KMS-11 (cell line): Measurements from ENCODE around the gene E2F4.

Experiments
- H2AFZ ChIP-seq: fragments of 200-600 bp; sonication (generic); 2 replicates; pipeline ENCODE4 v1.6.1; 2016; ENCODE audit warnings: antibody characterized with exemption, mixed run types, low read depth
- H3K27ac ChIP-seq: fragments of 200-600 bp; sonication (generic); 2 replicates; pipeline ENCODE4 v1.6.1; 2016; ENCODE audit warnings: mild to moderate bottlenecking, mixed run types
- H3K27me3 ChIP-seq: fragments of 200-600 bp; sonication (generic); 2 replicates; pipeline ENCODE4 v1.6.1; 2017; ENCODE audit warnings: mild to moderate bottlenecking, low read depth, mixed run types, moderate library complexity; ENCODE audit not compliant: insufficient read depth
- H3K36me3 ChIP-seq: fragments of 200-600 bp; sonication (generic); 2 replicates; pipeline ENCODE4 v1.6.1; 2017; ENCODE audit warnings: mild to moderate bottlenecking, mixed run types; ENCODE audit not compliant: insufficient read depth
- H3K4me1 ChIP-seq: fragments of 200-600 bp; sonication (generic); 2 replicates; pipeline ENCODE4 v1.6.1; 2016; ENCODE audit warnings: mild to moderate bottlenecking, low read depth, mixed run types; ENCODE audit not compliant: poor library complexity, severe bottlenecking
- H3K4me2 ChIP-seq: fragments of 200-600 bp; sonication (generic); 2 replicates; pipeline ENCODE4 v1.7.0; 2016; ENCODE audit warnings: mild to moderate bottlenecking, mixed run types
- H3K4me3 ChIP-seq: fragments of 200-600 bp; sonication (generic); IDR thresholded peaks from 2 replicates; pipeline ENCODE4 v1.6.1; 2017; ENCODE audit warnings: low read depth, low read length, mixed read lengths; ENCODE audit not compliant: insufficient read depth
- H3K79me2 ChIP-seq: fragments of 200-600 bp; sonication (generic); 2 replicates; pipeline ENCODE4 v1.6.1; 2016; ENCODE audit warnings: low read depth, mixed run types; ENCODE audit not compliant: insufficient read depth
- H3K9ac ChIP-seq: fragments of 200-600 bp; sonication (generic); 2 replicates; pipeline ENCODE4 v1.6.1; 2016; ENCODE audit warnings: mild to moderate bottlenecking, mixed run types
- H4K20me1 ChIP-seq: fragments of 200-600 bp; sonication (generic); 2 replicates; pipeline ENCODE4 v1.6.1; 2016; ENCODE audit warnings: mild to moderate bottlenecking, mixed run types; ENCODE audit not compliant: insufficient read depth
- CTCF ChIP-seq: fragments of 200-600 bp; sonication (generic); conservative IDR thresholded peaks from 2 replicates; pipeline ENCODE4 v1.6.1; 2017; ENCODE audit warnings: low read depth, mild to moderate bottlenecking, antibody characterized with exemption, low read length, moderate library complexity, mixed read lengths

E2F4 gene

GRCh38 chr16:67169011-67169451 is 22.9 kb upstream of the E2F4 start:
- peak overlapping the region; percentile 91; the same call in 1 of the 2 replicates for H3K4me2 ChIP-seq
- no peak overlapping the region for H3K4me3 ChIP-seq
- peaks cover 80% of the 10 kb centered on the region for H3K4me1 ChIP-seq
- H3K27me3 ChIP-seq = no peaks in the 10 kb centered on the region
- H3K27ac ChIP-seq = no peak overlapping the region
- H3K79me2 ChIP-seq = no peaks in the 10 kb centered on the region
- H2AFZ ChIP-seq = no peak overlapping the region
- H3K36me3 ChIP-seq = no peaks in the 10 kb centered on the region
- TF ChIP-seq CTCF = no peak
- H4K20me1 ChIP-seq = no peaks in the 10 kb centered on the region
- no peak overlapping the region; the same call in 1 of the 2 replicates for H3K9ac ChIP-seq

- H3K9ac ChIP-seq = peak overlapping the region; percentile 67
- H3K4me1 ChIP-seq = peaks cover 81% of the 10 kb centered on the region
- H4K20me1 ChIP-seq = no peaks in the 10 kb centered on the region
- H3K4me2 ChIP-seq = peak overlapping the region; percentile 91
- no peaks in the 10 kb centered on the region for H3K36me3 ChIP-seq
- no peaks in the 10 kb centered on the region for H3K79me2 ChIP-seq
- H3K27ac ChIP-seq = peak overlapping the region; percentile 78
- H3K27me3 ChIP-seq = no peaks in the 10 kb centered on the region
- no peak overlapping the region for H3K4me3 ChIP-seq
- TF ChIP-seq CTCF = peak; percentile 67
- peak overlapping the region; percentile 84 for H2AFZ ChIP-seq
Measured at GRCh38 chr16:67169642-67170167, 22.2 kb upstream of the E2F4 start.

GRCh38 chr16:67170168-67170948 is 21.6 kb upstream of the E2F4 start, which contains the start of gene NOL3:
NOL3 (plus strand) TSS chr16:67170538.
- Histone ChIP-seq H3K36me3 (no peaks in the 10 kb centered on the region), H3K27me3 (no peaks in the 10 kb centered on the region), H3K27ac (peak within 1 kb of the TSS; percentile 78), H3K79me2 (no peaks in the 10 kb centered on the region), H3K4me3 (no peak within 1 kb of the TSS), H3K9ac (peak within 1 kb of the TSS; percentile 67), H2AFZ (peak within 1 kb of the TSS; percentile 84), H4K20me1 (no peaks in the 10 kb centered on the region), H3K4me2 (peak within 1 kb of the TSS; percentile 91), H3K4me1 (peaks cover 81% of the 10 kb centered on the region)
- TF ChIP-seq CTCF = no peak

GRCh38 chr16:67170949-67171649 is 20.9 kb upstream of the E2F4 start:
- Histone ChIP-seq H3K4me3 (no peak overlapping the region), H3K9ac (peak overlapping the region; percentile 67), H3K4me2 (peak overlapping the region; percentile 81), H3K4me1 (peaks cover 83% of the 10 kb centered on the region), H3K27ac (peak overlapping the region; percentile 78), H2AFZ (peak overlapping the region; percentile 24; the same call in 1 of the 2 replicates), H3K36me3 (no peaks in the 10 kb centered on the region), H4K20me1 (no peaks in the 10 kb centered on the region), H3K27me3 (no peaks in the 10 kb centered on the region), H3K79me2 (no peaks in the 10 kb centered on the region)
- no peak for TF ChIP-seq CTCF
